Endothelial cell of umbilical vein (primary cell): ENCODE measurements around the gene SORT1. TPM values are rescaled to one million over a fixed set of nuclear protein-coding genes. Genes with fewer than 3 reads are reported as not detected.

Experiments
- BruUV-seq: library from RNA; stranded (reverse); fragments of 400-500 nt; replicated peaks from 2 replicates; lab custom pipeline; 2021; lab: Mats Ljungman, UMichigan
- CTCF ChIA-PET: fragments of 300-600, 350-600 bp; sonication (Branson Sonifier 250); formaldehyde crosslinking; loops from one replicate; lab custom pipeline; 2021; ENCODE audit warnings: antibody characterized with exemption, inconsistent platforms; lab: Charles Lee
- POLR2A ChIA-PET: fragments of 300-600, 350-600 bp; sonication (Branson Sonifier 250); formaldehyde crosslinking; loops from one replicate; lab custom pipeline; 2021; ENCODE audit warnings: antibody characterized with exemption, inconsistent platforms; lab: Charles Lee
- DNase-seq: peaks from one replicate; pipeline ENCODE4 v3.0.0-alpha.2; 2011; ENCODE audit warnings: low read depth, low spot score
- FAIRE-seq: peaks from 2 replicates; lab custom pipeline; 2011; peaks lifted over from hg19 to GRCh38; lab: Jason Lieb, UNC
- H2AFZ ChIP-seq: 2 replicates; pipeline ENCODE4 v1.6.0; 2012; ENCODE audit warnings: low read depth, low read length, control low read depth, inconsistent platforms
- H3K27ac ChIP-seq: 2 replicates; pipeline ENCODE4 v1.5.1; 2011; ENCODE audit warnings: low read depth, mild to moderate bottlenecking, control low read depth, low read length, moderate library complexity; ENCODE audit not compliant: insufficient read depth
- H3K27me3 ChIP-seq, 2 experiments: 2 replicates each; pipeline versions ENCODE4 v1.6.0 to v1.6.1; 2011; ENCODE audit warnings: low read length in 2 of 2, mixed read lengths in 1 of 2; ENCODE audit not compliant: control insufficient read depth in 2 of 2, insufficient read depth in 2 of 2
- H3K36me3 ChIP-seq, 2 experiments: 2 replicates in 1 of 2; 3 replicates in 1 of 2; pipeline ENCODE4 v1.5.1; 2011; ENCODE audit warnings: low read length in 2 of 2, mild to moderate bottlenecking in 1 of 2, moderate library complexity in 1 of 2; ENCODE audit not compliant: control insufficient read depth in 2 of 2, insufficient read depth in 2 of 2; ENCODE audit errors: extremely low read depth in 1 of 2
- H3K4me1 ChIP-seq: 3 replicates; pipeline ENCODE4 v1.5.1; 2011; ENCODE audit warnings: mild to moderate bottlenecking, low read length; ENCODE audit not compliant: control insufficient read depth, insufficient read depth; ENCODE audit errors: extremely low read depth
- H3K4me2 ChIP-seq: 2 replicates; pipeline ENCODE4 v1.6.1; 2011; ENCODE audit warnings: low read length, control low read depth, mixed read lengths; ENCODE audit not compliant: insufficient read depth
- H3K4me3 ChIP-seq, 3 experiments: fragments of 200-600 bp in 1 of 3; sonication (generic), shearing (Covaris generic) in 1 of 3; replicated peaks in 1 of 3; 2 replicates each; pipeline ENCODE4 v1.5.1; 2011 to 2016; ENCODE audit warnings: control low read depth in 3 of 3, low read length in 3 of 3, mild to moderate bottlenecking in 2 of 3, inconsistent platforms in 1 of 3, low read depth in 1 of 3, moderate library complexity in 1 of 3; ENCODE audit not compliant: insufficient read depth in 1 of 3
- H3K79me2 ChIP-seq: 2 replicates; pipeline ENCODE4 v1.6.0; 2012; ENCODE audit warnings: low read length, inconsistent platforms; ENCODE audit not compliant: control insufficient read depth, insufficient read depth
- H3K9ac ChIP-seq: replicated peaks from 2 replicates; pipeline ENCODE3; 2011; ENCODE audit warnings: low read length, control low read depth; ENCODE audit not compliant: insufficient read depth; ENCODE audit errors: extremely low read depth
- H3K9me1 ChIP-seq: replicated peaks from 3 replicates; pipeline ENCODE4 v1.6.0; 2011; ENCODE audit warnings: mild to moderate bottlenecking, low read length; ENCODE audit not compliant: control insufficient read depth, insufficient read depth; ENCODE audit errors: extremely low read depth
- H3K9me3 ChIP-seq: replicated peaks from 2 replicates; pipeline ENCODE4 v1.5.1; 2012; ENCODE audit warnings: low read length, inconsistent platforms; ENCODE audit not compliant: control insufficient read depth, insufficient read depth
- H4K20me1 ChIP-seq: replicated peaks from 2 replicates; pipeline ENCODE3; 2011; ENCODE audit warnings: mild to moderate bottlenecking, low read length; ENCODE audit not compliant: control insufficient read depth, insufficient read depth; ENCODE audit errors: extremely low read depth
- EZH2 ChIP-seq: IDR thresholded peaks from 2 replicates; pipeline ENCODE4 v1.6.1; 2012; ENCODE audit warnings: borderline replicate concordance, low read depth, mild to moderate bottlenecking, moderate library complexity, low read length, inconsistent platforms; ENCODE audit not compliant: severe bottlenecking
- FOS ChIP-seq: IDR thresholded peaks from 2 replicates; pipeline ENCODE4 v1.6.1; 2011; ENCODE audit warnings: mild to moderate bottlenecking, low read length, moderate library complexity, borderline replicate concordance; ENCODE audit not compliant: insufficient read depth
- GATA2 ChIP-seq: IDR thresholded peaks from 2 replicates; pipeline ENCODE4 v1.7.0; 2011; ENCODE audit warnings: low read depth, mild to moderate bottlenecking, moderate library complexity, mixed read lengths, low read length; ENCODE audit not compliant: insufficient read length, insufficient read depth
- JUN ChIP-seq: IDR thresholded peaks from 2 replicates; pipeline ENCODE4 v1.6.1; 2011; ENCODE audit warnings: borderline replicate concordance, low read depth; ENCODE audit not compliant: insufficient read length, insufficient read depth
- MYC ChIP-seq: IDR thresholded peaks from one replicate; pipeline ENCODE4 v1.6.1; 2011; ENCODE audit warnings: mild to moderate bottlenecking, low read depth, low read length
- POLR2A ChIP-seq: IDR thresholded peaks from 2 replicates; pipeline ENCODE4 v1.6.1; 2012; ENCODE audit warnings: low read depth, mild to moderate bottlenecking, control low read depth, low read length
- POLR2AphosphoS5 ChIP-seq: IDR thresholded peaks from 2 replicates; pipeline ENCODE4 v1.6.1; 2012; ENCODE audit warnings: low read depth, mild to moderate bottlenecking, control low read depth, low read length, moderate library complexity; ENCODE audit not compliant: insufficient read depth
- dilution Hi-C: fragments of 300-500 bp; cut with MboI; formaldehyde crosslinking; loops from one replicate; pipeline ENCODE4 v1.15.0; 2019; ENCODE audit warnings: low sequenced_read_pairs; ENCODE audit not compliant: extremely low pct_ligation_motif_present
- intact Hi-C: fragments of 100-400 bp; cut with micrococcal nuclease; formaldehyde crosslinking; loops from one replicate; pipeline ENCODE4 v1.10.0; 2022
- polyA plus RNA-seq, 4 experiments: library from polyadenylated mRNA; depleted of rRNA in 3 of 4; stranded (reverse) in 3 of 4; unstranded in 1 of 4; fragments of >200 nt; gene quantifications; 2 replicates each; pipeline versions ENCODE4 v1.2.1 to v1.2.3, GENCODE V29; 2011 to 2012; ENCODE audit warnings: missing spikeins in 1 of 4
- total RNA-seq: library from RNA; stranded (reverse); gene quantifications from 2 replicates; pipeline ENCODE4 v1.2.3, GENCODE V29; 2021
- TF ChIP-seq, protein P1 (sequence below), 2 donors: IDR thresholded peaks; 1 replicate in 1 of 2; 2 replicates in 1 of 2; pipeline ENCODE4 v1.5.1; 2011; ENCODE audit warnings: low read length in 2 of 2, mild to moderate bottlenecking in 2 of 2, moderate library complexity in 2 of 2, control low read depth in 1 of 2, inconsistent platforms in 1 of 2, low read depth in 1 of 2; ENCODE audit not compliant: insufficient read depth in 1 of 2; ENCODE audit errors: extremely low read depth in 1 of 2
- TF ChIP-seq, protein P2 (sequence below): IDR thresholded peaks from 2 replicates; pipeline ENCODE4 v1.6.1; 2011; ENCODE audit not compliant: insufficient read depth, insufficient read length

Gene SORT1
- total and polyA plus RNA-seq, 2 donors (not counting 3 experiments of a cell fraction or from before 2014, with no cell fraction given), result 6.8 to 17.8 TPM

DNA sequence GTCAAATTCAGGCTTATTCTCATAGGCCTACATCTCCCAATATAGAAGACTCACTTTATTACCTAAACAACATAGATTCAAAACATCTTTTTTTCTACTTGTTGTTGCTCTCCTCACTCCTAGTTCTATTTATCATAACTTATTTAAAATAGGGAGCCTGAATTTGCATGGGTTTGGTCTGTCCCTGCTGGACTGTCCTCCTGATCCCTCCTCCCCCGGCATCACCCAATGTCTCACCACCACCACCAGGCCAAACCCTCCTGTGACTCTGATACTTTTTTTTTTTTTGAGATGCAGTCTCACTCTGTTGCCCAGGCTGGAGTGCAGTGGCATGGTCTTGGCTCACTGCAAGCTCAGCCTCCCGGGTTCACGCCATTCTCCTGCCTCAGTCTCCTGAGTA is 59.1 kb downstream of the SORT1 start:
- dilution Hi-C loops (no loop called here), intact Hi-C loops (no loop called here)
- Histone ChIP-seq H3K36me3 (no peaks in the 10 kb centered on the region), H3K9ac (no peak overlapping the region), H3K79me2 (no peaks in the 10 kb centered on the region), H2AFZ (no peak overlapping the region), H3K27ac (no peak overlapping the region), H3K27me3 (peaks cover 0 to 2% of the 10 kb centered on the region in 2 experiments), H3K9me1 (no peaks in the 10 kb centered on the region), H4K20me1 (no peaks in the 10 kb centered on the region), H3K9me3 (no peaks in the 10 kb centered on the region), H3K4me1 (peaks cover 4% of the 10 kb centered on the region), H3K4me2 (no peak overlapping the region), H3K4me3 (no peak overlapping the region)
- ChIA-PET CTCF (interaction anchor here (0.6 kb wide), 1 partner anchor 197 kb away, joined by 4 read pairs; no protein-coding TSS in a partner anchor), POLR2A (no interaction called here)
- no peak for TF ChIP-seq GATA2
- no peak for TF ChIP-seq EZH2
- TF ChIP-seq, protein P1, sequence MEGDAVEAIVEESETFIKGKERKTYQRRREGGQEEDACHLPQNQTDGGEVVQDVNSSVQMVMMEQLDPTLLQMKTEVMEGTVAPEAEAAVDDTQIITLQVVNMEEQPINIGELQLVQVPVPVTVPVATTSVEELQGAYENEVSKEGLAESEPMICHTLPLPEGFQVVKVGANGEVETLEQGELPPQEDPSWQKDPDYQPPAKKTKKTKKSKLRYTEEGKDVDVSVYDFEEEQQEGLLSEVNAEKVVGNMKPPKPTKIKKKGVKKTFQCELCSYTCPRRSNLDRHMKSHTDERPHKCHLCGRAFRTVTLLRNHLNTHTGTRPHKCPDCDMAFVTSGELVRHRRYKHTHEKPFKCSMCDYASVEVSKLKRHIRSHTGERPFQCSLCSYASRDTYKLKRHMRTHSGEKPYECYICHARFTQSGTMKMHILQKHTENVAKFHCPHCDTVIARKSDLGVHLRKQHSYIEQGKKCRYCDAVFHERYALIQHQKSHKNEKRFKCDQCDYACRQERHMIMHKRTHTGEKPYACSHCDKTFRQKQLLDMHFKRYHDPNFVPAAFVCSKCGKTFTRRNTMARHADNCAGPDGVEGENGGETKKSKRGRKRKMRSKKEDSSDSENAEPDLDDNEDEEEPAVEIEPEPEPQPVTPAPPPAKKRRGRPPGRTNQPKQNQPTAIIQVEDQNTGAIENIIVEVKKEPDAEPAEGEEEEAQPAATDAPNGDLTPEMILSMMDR (IDR thresholded peaks at IDR 0.05; ENCODE audit: extremely low read depth in 1 of 2, insufficient read depth in 1 of 2, low read depth in 1 of 2, low read length in 2 of 2), result no peak
- TF ChIP-seq JUN, result no peak
- TF ChIP-seq FOS, result no peak
- no peak for TF ChIP-seq POLR2A
- TF ChIP-seq MYC, result no peak
- TF ChIP-seq, protein P2, sequence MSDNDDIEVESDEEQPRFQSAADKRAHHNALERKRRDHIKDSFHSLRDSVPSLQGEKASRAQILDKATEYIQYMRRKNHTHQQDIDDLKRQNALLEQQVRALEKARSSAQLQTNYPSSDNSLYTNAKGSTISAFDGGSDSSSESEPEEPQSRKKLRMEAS, result no peak
- no peak for TF ChIP-seq POLR2AphosphoS5
- FAIRE-seq (no peak), DNase-seq (no peak)
- BruUV-seq, result no TSS peak
